ENCODE measurements around the gene KCNF1.

DNA sequence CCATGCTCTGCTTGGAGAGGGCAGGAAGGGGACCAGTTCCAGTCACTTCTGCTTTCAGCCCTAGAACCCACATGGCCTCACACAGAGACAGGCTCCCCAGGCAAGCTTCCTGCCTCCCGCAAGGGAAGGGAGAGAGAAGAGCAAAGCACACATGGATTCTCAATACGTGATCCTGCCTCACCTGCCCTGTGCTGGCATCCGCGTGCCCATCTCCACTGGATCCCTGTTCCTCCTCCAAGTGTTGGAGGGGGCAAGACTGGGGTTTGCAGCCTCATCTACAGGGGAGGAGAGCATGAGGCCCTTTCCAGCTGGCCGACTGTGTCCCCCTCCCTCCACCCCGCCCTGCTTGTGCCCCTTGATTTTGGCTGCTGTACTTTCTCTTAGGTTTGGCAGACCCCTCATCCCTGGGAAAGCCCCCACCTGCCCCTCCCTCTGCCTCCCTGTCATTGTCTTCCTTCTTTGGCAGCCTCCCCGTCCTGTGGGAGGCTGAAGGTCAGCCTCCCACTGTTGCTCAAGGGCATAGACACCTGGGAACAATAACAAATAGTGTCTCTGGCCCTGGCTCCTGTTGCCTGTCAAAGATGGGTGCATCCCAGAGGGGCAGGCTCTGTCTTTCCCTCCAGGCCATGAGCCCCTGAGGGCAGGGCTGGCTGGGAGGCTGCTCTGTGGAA lies 22.7 kb downstream of the KCNF1 start:
- TF ChIP-seq POLR2A (IDR thresholded peaks at IDR 0.05; ENCODE audit: low read depth, low read length) (no peak), POLR2AphosphoS5 (IDR thresholded peaks at IDR 0.05; ENCODE audit: low read depth, low read length) (no peak)

All from GM12892 (cell line).